HL-60 (cell line): ENCODE measurements around the gene CARMIL1.

ENCODE experiments used
- DNase-seq, 2 experiments: peaks; one replicate each; pipeline ENCODE4 v3.0.0-alpha.2; 2010 to 2020; ENCODE audit warnings: low read depth in 1 of 2, low spot score in 1 of 2
- H3K27ac ChIP-seq: fragments of 250-450 bp; sonication (Bioruptor Pico); replicated peaks from 2 replicates; pipeline ENCODE4 v1.5.1; 2020; ENCODE audit warnings: mild to moderate bottlenecking, moderate library complexity
- H3K27me3 ChIP-seq: fragments of 250-450 bp; sonication (Bioruptor Pico); 2 replicates; pipeline ENCODE4 v1.5.1; 2021; ENCODE audit warnings: mild to moderate bottlenecking, moderate library complexity; ENCODE audit not compliant: insufficient read depth, poor library complexity, severe bottlenecking
- H3K4me3 ChIP-seq: replicated peaks from 2 replicates; pipeline ENCODE4 v1.5.1; 2011; ENCODE audit warnings: mild to moderate bottlenecking, control low read depth, low read length; ENCODE audit not compliant: insufficient read depth
- CTCF ChIP-seq: IDR thresholded peaks from one replicate; pipeline ENCODE4 v1.5.1; 2011; ENCODE audit warnings: low read length, control low read depth, inconsistent platforms; ENCODE audit not compliant: insufficient read depth
- GABPA ChIP-seq: IDR thresholded peaks from 2 replicates; pipeline ENCODE4 v1.6.1; 2012; ENCODE audit warnings: low read depth
- POLR2AphosphoS5 ChIP-seq: IDR thresholded peaks from 2 replicates; pipeline ENCODE4 v1.6.1; 2012; ENCODE audit warnings: low read depth
- REST ChIP-seq: IDR thresholded peaks from 2 replicates; pipeline ENCODE4 v1.6.1; 2012; ENCODE audit warnings: low read depth; ENCODE audit not compliant: insufficient replicate concordance
- SPI1 ChIP-seq: IDR thresholded peaks from 2 replicates; pipeline ENCODE4 v1.6.1; 2012; ENCODE audit warnings: low read depth, mild to moderate bottlenecking, borderline replicate concordance

CARMIL1 gene

DNA sequence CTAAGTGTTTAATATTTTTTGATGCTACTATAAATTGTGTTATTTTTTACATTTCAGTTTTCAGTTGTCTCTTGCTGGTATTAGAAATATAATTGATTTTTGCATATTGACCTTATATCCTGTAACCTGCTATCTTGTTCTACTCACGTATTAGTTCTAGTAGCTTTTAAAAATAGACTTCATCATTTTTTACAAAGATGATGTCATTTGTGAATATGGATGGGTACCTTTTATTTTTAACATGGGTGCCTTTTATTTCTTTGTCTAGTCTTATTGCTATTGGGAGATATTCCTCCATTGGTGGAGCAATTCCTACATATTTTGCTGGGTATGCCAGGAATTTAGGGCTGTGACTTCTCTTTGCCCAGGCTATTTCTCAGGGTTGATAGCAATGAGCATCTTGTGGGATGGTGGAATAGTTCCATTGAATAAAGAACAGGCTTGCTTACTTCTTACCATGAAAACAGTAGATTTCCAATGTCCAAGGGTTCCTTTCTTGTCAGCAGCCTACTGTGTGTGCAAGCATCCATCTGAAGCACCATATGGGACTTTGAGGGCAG lies 149.7 kb downstream of the CARMIL1 start:
- no peak overlapping the region for H3K27ac ChIP-seq
- TF ChIP-seq GABPA = no peak
- no peak for TF ChIP-seq CTCF
- no peak for TF ChIP-seq POLR2AphosphoS5
- TF ChIP-seq REST = no peak
- TF ChIP-seq SPI1 = no peak

GRCh38 chr6:25431306-25431974 lies 152.3 kb downstream of the CARMIL1 start:
- no peaks in the 10 kb centered on the region for H3K27me3 ChIP-seq
- H3K4me3 ChIP-seq = no peak overlapping the region
- TF ChIP-seq CTCF (no peak), SPI1 (no peak), REST (no peak), POLR2AphosphoS5 (no peak), GABPA (no peak)
- DNase-seq = no peak
- no peak overlapping the region for H3K27ac ChIP-seq

More for the DNA sequence above, 149.7 kb downstream of the CARMIL1 start:
- Histone ChIP-seq H3K4me3 (no peak overlapping the region), H3K27me3 (no peaks in the 10 kb centered on the region)
- DNase-seq = no peak

DNA sequence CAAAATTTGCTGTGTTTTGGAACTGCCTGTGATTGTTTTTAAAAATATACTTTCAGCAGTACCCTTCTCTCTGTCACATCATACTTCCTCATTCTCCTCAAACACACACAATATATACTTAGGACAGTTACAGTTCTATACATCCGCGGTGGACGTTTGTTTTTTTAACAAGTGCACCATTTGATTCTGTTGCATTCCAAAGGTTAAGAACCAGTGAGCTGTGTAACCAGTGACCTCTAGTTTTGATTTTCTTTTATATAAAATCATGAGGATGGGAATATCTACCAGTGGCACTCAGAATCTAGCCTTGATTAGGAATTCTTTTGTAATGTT lies 152.8 kb downstream of the CARMIL1 start:
- Histone ChIP-seq H3K27ac (no peak overlapping the region), H3K27me3 (no peaks in the 10 kb centered on the region), H3K4me3 (no peak overlapping the region)
- no peak for DNase-seq
- TF ChIP-seq REST (no peak), POLR2AphosphoS5 (no peak), GABPA (no peak), CTCF (no peak), SPI1 (no peak)
